Activated naive CD4-positive, alpha-beta T cell treated with anti-CD3 and anti-CD28 coated beads, Interleukin-2, amount 50 U/mL, for 72 hours (primary cell): ENCODE data around the gene TNPO2. TPM values are rescaled to one million over a fixed set of nuclear protein-coding genes. Genes with fewer than 3 reads are reported as not detected.

Experiments used
- ATAC-seq, 2 donors: fragments of 150-1000 bp; cut with Tn5 transposase; 2 replicates each; pipeline ENCODE4 v1.10.0; 2021; ENCODE audit warnings: mild to moderate bottlenecking in 2 of 2, moderate library complexity in 2 of 2
- DNase-seq, 2 donors: peaks; one replicate each; pipeline ENCODE4 v3.0.0; 2021 to 2022; ENCODE audit warnings: low spot score in 2 of 2
- H3K27ac Mint-ChIP-seq, 2 donors: one replicate each; pipeline ENCODE4 v1.8.0; 2022; ENCODE audit warnings: mild to moderate bottlenecking in 2 of 2, mixed read lengths in 2 of 2
- H3K36me3 Mint-ChIP-seq, 2 donors: one replicate each; pipeline ENCODE4 v1.8.0; 2022; ENCODE audit warnings: mixed read lengths in 2 of 2
- H3K9me3 Mint-ChIP-seq, 2 donors: one replicate each; pipeline ENCODE4 v1.8.0; 2022; ENCODE audit warnings: mixed read lengths in 2 of 2
- total RNA-seq, 2 donors: library from RNA; stranded (reverse); gene quantifications; one replicate each; pipeline ENCODE4 v1.2.3, GENCODE V29; 2022

Gene TNPO2
- total RNA-seq, 2 donors from 2014 or later, result 89.6 to 100 TPM

GRCh38 chr19:12649941-12650340, 73.8 kb downstream of the TNPO2 start:
- peaks cover 0 to 11% of the 10 kb centered on the region in 2 donors for H3K36me3 Mint-ChIP-seq
- H3K9me3 Mint-ChIP-seq, result no peaks in the 10 kb centered on the region
- DNase-seq, result no peak
- H3K27ac Mint-ChIP-seq, result no peak overlapping the region
- ATAC-seq, result no peak

Other genes starting within 250 kb of the TNPO2 start
- 1 to 10 TPM; 1.6 to 3.5 TPM for gene ZNF709, start 239.1 kb downstream of the TNPO2 start, total RNA-seq
- gene ZNF564, start 172.4 kb downstream of the TNPO2 start, total RNA-seq, result 10 to 100 TPM in 1 of 2 donors, 1 to 10 TPM in 1; 4.6 to 12.9 TPM
- gene ZNF490, start 113.1 kb downstream of the TNPO2 start, total RNA-seq, result 1 to 10 TPM; 5.2 to 8.4 TPM
- gene ZNF791, start 113.0 kb downstream of the TNPO2 start, total RNA-seq, result 10 to 100 TPM; 14.7 to 16.7 TPM
- gene MAN2B1, start 57.2 kb downstream of the TNPO2 start, total RNA-seq, result 100 to 1,000 TPM; 136 to 174 TPM
- 10 to 100 TPM; 14.9 to 21.8 TPM for gene WDR83, start 57.1 kb downstream of the TNPO2 start, total RNA-seq
- 100 to 1,000 TPM; 148 to 193 TPM for gene DHPS, start 42.1 kb downstream of the TNPO2 start, total RNA-seq
- not detected for gene GNG14, start 35.9 kb downstream of the TNPO2 start, total RNA-seq
- 1 to 10 TPM; 7.1 to 9.5 TPM for gene FBXW9, start 27.3 kb downstream of the TNPO2 start, total RNA-seq
- gene TRIR, start 10.8 kb upstream of the TNPO2 start, total RNA-seq, result 100 to 1,000 TPM; 122 to 167 TPM
- 10 to 100 TPM; 46.4 to 56.9 TPM for gene GET3, start 13.6 kb upstream of the TNPO2 start, total RNA-seq
- gene BEST2, start 27.9 kb upstream of the TNPO2 start, total RNA-seq, result not detected
- 10 to 100 TPM; 37.9 to 41.5 TPM for gene HOOK2, start 51.6 kb upstream of the TNPO2 start, total RNA-seq
- 100 to 1,000 TPM; 400 to 402 TPM for gene JUNB, start 67.6 kb upstream of the TNPO2 start, total RNA-seq
- 100 to 1,000 TPM; 317 to 357 TPM for gene PRDX2, start 77.9 kb upstream of the TNPO2 start, total RNA-seq
- gene THSD8, start 78.1 kb upstream of the TNPO2 start, total RNA-seq, result 10 to 100 TPM; 39.4 to 42.7 TPM
- gene RNASEH2A, start 82.7 kb upstream of the TNPO2 start, total RNA-seq, result 10 to 100 TPM; 37.0 to 41.4 TPM
- not detected for gene RTBDN, start 110.6 kb upstream of the TNPO2 start, total RNA-seq
- gene MAST1, start 114.6 kb upstream of the TNPO2 start, total RNA-seq, result 1 to 10 TPM in 1 of 2 donors, under 1 TPM in 1; 0.77 to 4.6 TPM
- 10 to 100 TPM; 26.0 to 31.6 TPM for gene DNASE2, start 157.5 kb upstream of the TNPO2 start, total RNA-seq
- under 1 TPM; 0.46 to 0.54 TPM for gene KLF1, start 163.3 kb upstream of the TNPO2 start, total RNA-seq
- gene GCDH, start 167.2 kb upstream of the TNPO2 start, total RNA-seq, result 10 to 100 TPM; 41.8 to 48.9 TPM
- 1 to 10 TPM; 2.2 to 4.8 TPM for gene SYCE2, start 195.4 kb upstream of the TNPO2 start, total RNA-seq
- gene FARSA, start 209.8 kb upstream of the TNPO2 start, total RNA-seq, result 100 to 1,000 TPM in 1 of 2 donors, 10 to 100 TPM in 1; 89.2 to 116 TPM
- 100 to 1,000 TPM; 505 to 624 TPM for gene CALR, start 214.7 kb upstream of the TNPO2 start, total RNA-seq
- gene RAD23A, start 221.9 kb upstream of the TNPO2 start, total RNA-seq, result 100 to 1,000 TPM; 146 to 207 TPM
- 10 to 100 TPM in 1 of 2 donors, 1 to 10 TPM in 1; 7.7 to 26.7 TPM for gene GADD45GIP1, start 233.3 kb upstream of the TNPO2 start, total RNA-seq
- gene DAND5, start 245.6 kb upstream of the TNPO2 start, total RNA-seq, result 1 to 10 TPM in 1 of 2 donors, under 1 TPM in 1; 0.31 to 1.3 TPM